MM.1S (cell line): ENCODE data around the gene ADAMTS12.

ENCODE experiments used
- CTCF ChIP-seq: fragments of 300-600 bp; sonication (generic); IDR thresholded peaks from 2 replicates; pipeline ENCODE4 v1.5.1; 2016; ENCODE audit warnings: antibody characterized with exemption, low read length, mixed read lengths
- EZH2 ChIP-seq: fragments of 300-600 bp; sonication (generic); optimal IDR thresholded peaks from 2 replicates; pipeline ENCODE3; 2017; ENCODE audit warnings: low read depth, mild to moderate bottlenecking, antibody characterized with exemption, low read length, mixed read lengths

- TF ChIP-seq CTCF (no peak), EZH2 (no peak)
These were observed 258.1 kb downstream of the ADAMTS12 start for GRCh38 chr5:33633699-33634098.
